Measurements from ENCODE around the gene PCGF3. TPM values are rescaled to one million over a fixed set of nuclear protein-coding genes. Genes with fewer than 3 reads are reported as not detected.
"Not testable (repeated sequence)": the region's sequence is repeated elsewhere in the genome, so short reads cannot be mapped to it uniquely, and the experiment has no call there.

Gene PCGF3
- polyA plus RNA-seq, 1 donor = 106 TPM

DNA sequence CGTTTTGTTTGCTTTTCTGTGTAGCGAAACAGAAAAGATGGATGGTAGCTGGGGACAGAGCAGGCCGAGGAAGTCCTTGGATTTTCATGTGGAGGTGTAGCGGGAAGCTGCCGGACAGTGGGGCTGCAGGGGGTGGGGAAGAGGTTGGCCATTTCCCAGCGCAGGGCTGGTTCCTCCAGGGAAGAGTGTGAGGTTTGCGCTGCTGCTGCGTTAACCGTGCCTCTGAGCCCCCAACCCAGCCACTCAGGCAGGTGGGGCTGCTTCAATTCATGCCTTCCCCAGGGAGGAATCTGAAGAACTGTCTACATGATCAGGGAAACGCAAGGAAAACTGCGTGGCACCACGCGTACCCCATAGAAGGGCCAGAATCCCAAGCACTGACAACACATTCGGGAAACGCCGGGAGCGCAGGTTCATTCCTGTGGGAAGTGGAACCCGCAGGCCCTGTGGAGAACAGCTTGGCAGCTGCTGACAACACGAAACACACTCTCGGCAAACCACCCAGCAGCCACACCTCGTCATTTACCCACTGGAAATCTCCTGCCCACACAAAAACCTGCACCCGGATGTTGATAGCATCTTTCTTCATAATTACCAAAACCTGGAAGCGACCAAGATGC is 57.7 kb downstream of the PCGF3 start:
- no peak for DNase-seq

- DNase-seq = no peak
Measured at GRCh38 chr4:763922-764321, 58.3 kb downstream of the PCGF3 start.

GRCh38 chr4:764405-765169 is 59.0 kb downstream of the PCGF3 start:
- no peak for DNase-seq

GRCh38 chr4:766152-766515 is 60.5 kb downstream of the PCGF3 start:
- no peak for DNase-seq

DNA sequence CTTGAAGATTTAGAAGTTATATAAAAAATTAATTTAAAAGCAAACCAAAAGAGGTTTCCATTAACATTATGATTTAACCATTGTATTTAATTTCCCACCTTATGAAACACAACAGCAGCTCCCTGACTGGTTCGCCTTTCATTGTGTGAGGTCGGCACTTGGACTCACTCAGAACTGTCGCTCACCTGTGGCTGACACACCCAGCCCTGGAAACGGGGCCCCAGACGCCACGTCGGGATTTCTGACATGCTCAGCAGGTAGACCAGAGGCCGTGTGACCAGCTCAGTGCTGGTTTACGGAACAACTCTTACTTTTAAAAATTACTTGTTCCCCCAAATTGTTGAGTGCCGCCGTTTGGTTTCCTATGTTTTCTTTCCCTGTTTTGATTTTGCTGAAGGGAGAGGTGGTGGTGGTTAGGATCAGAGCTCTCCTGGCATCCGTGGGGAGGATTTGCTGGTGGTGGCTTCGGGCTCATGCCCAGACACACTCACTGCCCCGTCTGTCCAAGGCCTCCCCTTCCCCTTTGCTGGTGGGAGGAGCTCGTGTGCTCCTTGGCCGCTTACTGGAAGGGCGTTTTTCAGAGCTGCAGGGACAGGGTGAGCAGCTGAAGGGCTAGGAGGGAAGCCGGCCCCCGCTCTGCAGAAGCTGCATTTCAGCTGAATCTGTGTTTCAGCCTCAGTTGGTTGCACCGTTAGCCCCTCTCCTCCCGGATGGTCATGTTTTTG is 61.1 kb downstream of the PCGF3 start:
- no peak for DNase-seq

- no peak for DNase-seq
Measured at GRCh38 chr4:768076-768475, 62.4 kb downstream of the PCGF3 start.

- no peak for DNase-seq
Measured at GRCh38 chr4:768995-769394, 63.4 kb downstream of the PCGF3 start.

- DNase-seq = no peak
Measured at GRCh38 chr4:769511-769910, 63.9 kb downstream of the PCGF3 start.

- DNase-seq = no peak
Measured at GRCh38 chr4:770022-770421, 64.4 kb downstream of the PCGF3 start.

DNA sequence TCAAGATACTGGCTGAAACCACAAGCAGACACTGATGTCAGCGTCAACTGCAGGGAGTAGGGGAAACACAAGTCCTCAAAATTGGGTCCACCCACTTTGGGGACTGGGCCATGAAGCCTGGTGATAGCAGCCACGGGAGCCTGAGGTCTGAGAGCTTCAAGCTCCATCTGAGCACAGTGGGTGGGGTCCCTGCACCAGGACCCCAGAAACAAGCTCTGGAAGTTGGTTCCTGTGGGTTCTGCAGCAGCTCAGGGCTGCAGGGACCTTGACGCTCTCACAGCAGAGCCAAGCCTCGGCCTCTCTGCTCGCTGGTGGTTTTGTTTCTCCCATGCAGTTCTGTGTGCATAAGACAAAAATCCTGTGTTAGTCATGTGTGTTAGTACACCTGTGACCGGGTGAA is 65.8 kb downstream of the PCGF3 start:
- DNase-seq = no peak

- no peak for DNase-seq
Measured at GRCh38 chr4:772118-772517, 66.5 kb downstream of the PCGF3 start.

GRCh38 chr4:772776-773175 is 67.1 kb downstream of the PCGF3 start:
- no peak for DNase-seq

GRCh38 chr4:773214-773613 is 67.6 kb downstream of the PCGF3 start:
- DNase-seq = no peak

GRCh38 chr4:774419-775092 is 68.9 kb downstream of the PCGF3 start:
- DNase-seq = not testable (repeated sequence)

DNA sequence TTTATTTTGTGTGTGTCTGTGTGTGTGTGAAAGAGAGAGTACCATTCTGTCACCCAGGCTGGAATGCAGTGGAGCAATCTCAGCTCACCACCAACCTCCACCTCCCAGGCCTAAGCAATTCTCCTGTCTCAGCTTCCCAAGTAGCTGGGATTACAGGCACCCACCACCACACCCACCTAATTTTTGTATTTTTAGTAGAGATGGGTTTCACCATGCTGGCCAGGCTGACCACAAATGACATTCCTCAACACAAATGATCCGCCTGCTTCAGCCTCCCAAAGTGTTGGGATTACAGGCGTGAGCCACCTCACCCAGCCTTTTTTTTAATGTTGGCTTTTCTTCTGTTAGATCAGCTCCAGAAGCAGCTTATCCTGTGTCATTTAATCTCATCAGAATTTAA is 69.9 kb downstream of the PCGF3 start:
- not testable (repeated sequence) for DNase-seq

- no peak for DNase-seq
Measured at GRCh38 chr4:776743-777441, 71.3 kb downstream of the PCGF3 start.

DNA sequence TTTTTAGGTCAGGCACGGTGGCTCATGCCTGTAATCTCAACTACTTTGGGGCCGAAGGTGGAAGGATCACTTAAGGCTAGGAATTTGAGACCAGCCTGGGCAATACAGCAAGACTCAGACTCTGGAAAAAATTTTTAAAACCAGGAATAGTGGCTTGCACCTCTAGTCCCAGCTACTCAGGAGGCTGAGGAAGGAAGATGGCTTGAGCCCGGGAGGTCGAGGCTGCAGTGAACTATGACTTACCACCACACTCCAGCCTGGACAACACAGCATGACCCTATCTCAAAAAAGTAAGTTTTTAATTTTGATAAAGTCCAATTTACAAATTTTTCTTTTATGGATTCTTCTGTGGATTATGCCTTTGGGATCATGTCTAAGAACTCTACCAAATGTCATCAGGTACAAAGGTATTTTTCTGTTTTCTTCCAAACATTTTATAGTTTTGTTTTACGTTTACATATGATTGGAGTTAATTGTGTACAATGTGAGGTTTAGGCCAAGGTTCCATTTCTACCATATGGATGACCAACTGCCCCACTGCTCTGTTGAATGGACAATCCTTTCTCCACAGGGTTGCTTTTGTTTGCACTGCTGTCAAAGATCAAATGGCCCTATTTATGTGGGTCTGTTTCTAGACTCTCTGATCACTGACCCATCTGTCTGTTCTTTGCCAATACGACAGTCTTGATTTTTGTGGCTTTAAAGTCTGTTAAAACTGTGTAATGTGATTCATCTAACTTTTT is 72.1 kb downstream of the PCGF3 start:
- DNase-seq = no peak

DNA sequence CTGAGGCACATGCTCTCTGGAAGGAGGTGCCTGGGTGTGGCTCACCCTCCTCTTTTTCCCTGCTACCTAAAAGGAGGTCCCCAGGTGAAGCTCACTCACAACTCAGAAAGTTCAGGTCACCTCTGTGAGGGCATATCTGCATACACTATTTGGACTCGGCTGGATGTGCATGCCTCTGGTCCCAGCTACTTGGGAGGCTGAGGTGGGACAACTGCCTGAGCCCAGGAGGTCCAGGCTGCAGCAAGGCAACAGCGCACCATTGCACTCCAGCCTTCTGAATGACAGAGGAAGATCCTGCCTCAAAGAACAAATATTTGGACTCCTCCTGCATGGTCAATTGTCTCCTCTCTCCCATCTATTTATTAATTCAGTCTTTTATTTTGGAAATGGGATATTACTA is 73.9 kb downstream of the PCGF3 start:
- DNase-seq = no peak

- not testable (repeated sequence) for DNase-seq
Measured at GRCh38 chr4:780255-780654, 74.6 kb downstream of the PCGF3 start.

DNA sequence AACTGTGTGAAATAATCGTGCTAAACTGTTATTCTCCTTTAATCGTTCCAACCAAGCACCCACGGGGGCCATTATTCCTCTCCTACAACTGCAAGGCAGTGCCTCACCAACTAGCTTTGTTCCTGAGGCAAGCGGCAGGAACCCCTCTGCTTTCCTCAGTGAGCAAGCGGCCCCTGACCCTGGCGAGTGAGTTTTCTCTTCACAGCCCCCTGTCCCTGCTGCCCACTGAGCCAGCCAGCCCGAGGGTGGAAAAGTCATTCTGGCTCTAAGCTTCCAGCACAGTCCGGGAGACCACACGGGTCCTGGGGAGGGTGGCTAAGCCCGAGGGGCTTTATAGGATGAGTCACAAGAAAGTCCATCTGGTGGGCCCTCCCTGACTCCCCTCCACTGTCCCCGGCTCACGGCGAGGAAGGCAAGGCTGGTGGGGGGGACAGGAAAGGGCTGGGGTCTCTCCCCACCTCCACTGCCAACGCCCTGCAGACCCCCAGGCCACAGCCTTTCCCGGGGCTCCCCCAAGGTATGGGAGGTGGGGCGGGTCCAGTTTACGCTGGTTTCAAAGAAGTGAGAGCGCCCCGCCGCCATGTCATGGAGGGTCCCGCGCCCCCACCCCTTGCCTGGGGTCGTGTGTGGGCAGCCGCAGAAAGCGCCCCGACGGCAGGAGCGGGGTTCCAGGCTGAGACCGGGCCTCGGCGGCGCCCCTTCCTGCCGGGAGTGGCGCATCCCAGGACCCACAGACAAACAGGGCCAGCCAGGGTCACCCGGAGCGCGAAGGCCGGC is 75.3 kb downstream of the PCGF3 start:
- DNase-seq = no peak

Measured in left kidney (tissue), 2 donors.